GM19463 (cell line): ENCODE data around the gene MAP2K5.

Experiments
- ATAC-seq: cut with Tn5 transposase; IDR thresholded peaks from one replicate; pipeline ENCODE4 v1.9.1; 2021; ENCODE audit warnings: mild to moderate bottlenecking, moderate library complexity; ENCODE audit not compliant: unreplicated experiment

The MAP2K5 gene

GRCh38 chr15:67799801-67800205 lies 257.3 kb downstream of the MAP2K5 start:
- ATAC-seq, result no peak

GRCh38 chr15:67801142-67801541 lies 258.6 kb downstream of the MAP2K5 start:
- ATAC-seq, result no peak

- no peak for ATAC-seq
Observed at GRCh38 chr15:67801926-67802914, 259.7 kb downstream of the MAP2K5 start.

GRCh38 chr15:67803299-67803698 lies 260.8 kb downstream of the MAP2K5 start:
- no peak for ATAC-seq

GRCh38 chr15:67803996-67804843 lies 261.7 kb downstream of the MAP2K5 start:
- ATAC-seq, result no peak

GRCh38 chr15:67805008-67805665 lies 262.6 kb downstream of the MAP2K5 start:
- no peak for ATAC-seq

GRCh38 chr15:67805666-67806516 lies 263.4 kb downstream of the MAP2K5 start:
- ATAC-seq, result no peak

- ATAC-seq, result no peak
Observed at GRCh38 chr15:67806536-67806935, 264.0 kb downstream of the MAP2K5 start.

GRCh38 chr15:67807141-67807540 lies 264.6 kb downstream of the MAP2K5 start:
- no peak for ATAC-seq

- no peak for ATAC-seq
Observed at GRCh38 chr15:67807836-67808235, 265.3 kb downstream of the MAP2K5 start.

- no peak for ATAC-seq
Observed at GRCh38 chr15:67808821-67809220, 266.3 kb downstream of the MAP2K5 start.

- ATAC-seq, result no peak
Observed at GRCh38 chr15:67809441-67809840, 266.9 kb downstream of the MAP2K5 start.

- no peak for ATAC-seq
Observed at GRCh38 chr15:67809866-67810265, 267.4 kb downstream of the MAP2K5 start.

GRCh38 chr15:67812241-67812644 lies 269.7 kb downstream of the MAP2K5 start:
- ATAC-seq, result no peak

- ATAC-seq, result no peak
Observed at GRCh38 chr15:67813104-67813634, 270.7 kb downstream of the MAP2K5 start.

GRCh38 chr15:67815036-67815592 lies 272.6 kb downstream of the MAP2K5 start:
- no peak for ATAC-seq

GRCh38 chr15:67816668-67817067 lies 274.2 kb downstream of the MAP2K5 start:
- no peak for ATAC-seq

- ATAC-seq, result no peak
Observed at GRCh38 chr15:67818464-67818863, 276.0 kb downstream of the MAP2K5 start.

- ATAC-seq, result no peak
Observed at GRCh38 chr15:67819636-67820035, 277.1 kb downstream of the MAP2K5 start.
